HCT116 (cell line): ENCODE results near the gene POLN.

Experiments
- CTCF ChIP-seq, 3 experiments: fragments of 200-600 bp in 1 of 3; sonication (generic) in 1 of 3; IDR thresholded peaks in 2 of 3; conservative IDR thresholded peaks in 1 of 3; 2 replicates each; pipeline ENCODE4 v1.5.1; 2012 to 2017; ENCODE audit warnings: low read depth in 2 of 3, low read length in 2 of 3, antibody characterized with exemption in 1 of 3, borderline replicate concordance in 1 of 3, control low read depth in 1 of 3, mild to moderate bottlenecking in 1 of 3, mixed read lengths in 1 of 3, mixed run types in 1 of 3, moderate library complexity in 1 of 3; ENCODE audit not compliant: insufficient read depth in 1 of 3
- JUND ChIP-seq: IDR thresholded peaks from 2 replicates; pipeline ENCODE4 v1.6.1; 2012
- POLR2A ChIP-seq: IDR thresholded peaks from 2 replicates; pipeline ENCODE4 v1.7.0; 2011; ENCODE audit warnings: borderline replicate concordance; ENCODE audit not compliant: insufficient read depth, insufficient read length; ENCODE audit errors: extremely low read depth
- POLR2AphosphoS5 ChIP-seq: IDR thresholded peaks from 2 replicates; pipeline ENCODE4 v1.6.1; 2011; ENCODE audit warnings: mild to moderate bottlenecking, low read depth, low read length, moderate library complexity
- RAD21 ChIP-seq: IDR thresholded peaks from 2 replicates; pipeline ENCODE4 v1.6.1; 2012; ENCODE audit warnings: low read depth, mild to moderate bottlenecking
- SIN3A ChIP-seq: IDR thresholded peaks from 2 replicates; pipeline ENCODE4 v1.6.1; 2012; ENCODE audit warnings: low read depth
- ZBTB33 ChIP-seq: IDR thresholded peaks from 2 replicates; pipeline ENCODE4 v1.6.1; 2011; ENCODE audit warnings: mild to moderate bottlenecking, low read length, moderate library complexity; ENCODE audit not compliant: insufficient replicate concordance; ENCODE audit errors: extremely low read depth
- ZNF274 ChIP-seq: fragments of 200-500 bp; sonication (Bioruptor generic); IDR thresholded peaks from 2 replicates; pipeline ENCODE4 v1.6.1; 2014; ENCODE audit warnings: mild to moderate bottlenecking, low read depth, low read length, inconsistent platforms
- TF ChIP-seq, protein P1 (sequence below): IDR thresholded peaks from 2 replicates; pipeline ENCODE4 v1.6.1; 2012

DNA sequence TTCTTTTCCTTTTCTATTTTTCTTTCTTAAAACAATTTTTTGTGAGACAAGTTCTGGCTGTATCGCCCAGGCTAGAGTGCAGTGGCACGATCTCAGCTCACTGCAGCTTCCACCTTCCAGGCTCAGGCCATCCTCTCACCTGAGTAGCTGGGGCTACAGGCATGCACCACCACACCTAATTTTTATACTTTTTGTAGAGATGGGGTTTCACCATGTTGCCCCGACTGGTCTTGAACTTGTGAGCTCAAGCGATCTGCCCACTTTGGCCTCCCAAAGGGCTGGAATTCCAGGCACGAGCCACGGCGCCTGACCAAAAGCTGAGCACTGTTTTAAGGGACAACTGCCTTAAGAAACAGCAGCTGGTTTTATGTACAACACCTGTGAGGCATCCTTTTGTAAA is 192.1 kb downstream of the POLN start:
- TF ChIP-seq JUND (no peak), SIN3A (no peak), ZBTB33 (no peak), CTCF (IDR thresholded peaks at IDR 0.05 in 2 of 3, conservative IDR thresholded peaks at IDR 0.05 in 1 of 3; ENCODE audit: borderline replicate concordance in 1 of 3, insufficient read depth in 1 of 3, low read depth in 2 of 3, low read length in 2 of 3) (no peak), RAD21 (no peak), ZNF274 (no peak), POLR2AphosphoS5 (no peak), POLR2A (no peak)
- TF ChIP-seq, protein P1, sequence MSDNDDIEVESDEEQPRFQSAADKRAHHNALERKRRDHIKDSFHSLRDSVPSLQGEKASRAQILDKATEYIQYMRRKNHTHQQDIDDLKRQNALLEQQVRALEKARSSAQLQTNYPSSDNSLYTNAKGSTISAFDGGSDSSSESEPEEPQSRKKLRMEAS = no peak
